ENCODE data around the gene FADS2. TPM values are rescaled to one million over a fixed set of nuclear protein-coding genes. Genes with fewer than 3 reads are reported as not detected.

The FADS2 gene
- total RNA-seq, 1 experiment from 2014 or later, result 423 TPM

DNA sequence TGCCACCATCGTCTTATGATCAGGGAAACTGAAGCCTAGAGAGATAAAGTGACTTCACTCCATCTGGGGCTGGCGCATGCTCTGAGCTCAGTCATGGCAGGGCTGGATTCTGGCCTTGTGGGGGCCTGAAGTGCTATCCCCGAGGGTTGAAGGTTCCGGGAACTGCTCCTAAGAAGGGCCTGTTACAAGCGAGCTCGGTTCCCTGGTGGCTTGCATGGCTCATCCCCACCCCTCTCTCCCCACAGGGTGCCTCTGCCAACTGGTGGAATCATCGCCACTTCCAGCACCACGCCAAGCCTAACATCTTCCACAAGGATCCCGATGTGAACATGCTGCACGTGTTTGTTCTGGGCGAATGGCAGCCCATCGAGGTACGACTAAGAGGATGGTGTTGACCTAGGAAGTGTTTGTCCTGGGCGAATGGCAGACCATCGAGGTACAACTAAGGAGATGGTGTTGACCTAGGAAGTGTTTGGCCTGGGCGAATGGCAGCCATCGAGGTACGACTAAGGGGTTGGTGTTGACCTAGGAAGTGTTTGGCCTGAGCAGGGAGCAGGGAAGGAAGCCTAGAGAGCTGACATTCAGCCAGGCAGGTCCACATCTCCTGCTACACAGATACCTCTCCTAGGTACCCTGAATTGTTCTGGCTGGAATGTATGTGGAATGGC, 19.9 kb downstream of the FADS2 start:
- ATAC-seq, result no peak
- peaks cover 84% of the 10 kb centered on the region for H3K36me3 Mint-ChIP-seq

More for the DNA sequence above, 19.9 kb downstream of the FADS2 start:
- TF ChIP-seq FOXJ3 (CRISPR knock-in tag; IDR thresholded peaks at IDR 0.05; ENCODE audit: borderline replicate concordance) (no peak), FOXP4 (CRISPR knock-in tag; IDR thresholded peaks at IDR 0.05) (no peak), PRRX2 (CRISPR knock-in tag; IDR thresholded peaks at IDR 0.05) (no peak), CREB1 (CRISPR knock-in tag; IDR thresholded peaks at IDR 0.05) (no peak), GTF2I (CRISPR knock-in tag; conservative IDR thresholded peaks at IDR 0.05) (no peak), NFATC4 (CRISPR knock-in tag; IDR thresholded peaks at IDR 0.05) (no peak), RELA (CRISPR knock-in tag; IDR thresholded peaks at IDR 0.05; ENCODE audit: borderline replicate concordance) (no peak), ZNF512 (CRISPR knock-in tag; IDR thresholded peaks at IDR 0.05; ENCODE audit: borderline replicate concordance) (no peak), MXD4 (CRISPR knock-in tag; IDR thresholded peaks at IDR 0.05; ENCODE audit: borderline replicate concordance) (no peak), TEAD1 (CRISPR knock-in tag; IDR thresholded peaks at IDR 0.05) (no peak)
- TF ChIP-seq, protein P1, sequence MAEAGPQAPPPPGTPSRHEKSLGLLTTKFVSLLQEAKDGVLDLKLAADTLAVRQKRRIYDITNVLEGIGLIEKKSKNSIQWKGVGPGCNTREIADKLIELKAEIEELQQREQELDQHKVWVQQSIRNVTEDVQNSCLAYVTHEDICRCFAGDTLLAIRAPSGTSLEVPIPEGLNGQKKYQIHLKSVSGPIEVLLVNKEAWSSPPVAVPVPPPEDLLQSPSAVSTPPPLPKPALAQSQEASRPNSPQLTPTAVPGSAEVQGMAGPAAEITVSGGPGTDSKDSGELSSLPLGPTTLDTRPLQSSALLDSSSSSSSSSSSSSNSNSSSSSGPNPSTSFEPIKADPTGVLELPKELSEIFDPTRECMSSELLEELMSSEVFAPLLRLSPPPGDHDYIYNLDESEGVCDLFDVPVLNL (CRISPR knock-in tag; IDR thresholded peaks at IDR 0.05; ENCODE audit: borderline replicate concordance, low read depth), result no peak
- TF ChIP-seq, protein P2, sequence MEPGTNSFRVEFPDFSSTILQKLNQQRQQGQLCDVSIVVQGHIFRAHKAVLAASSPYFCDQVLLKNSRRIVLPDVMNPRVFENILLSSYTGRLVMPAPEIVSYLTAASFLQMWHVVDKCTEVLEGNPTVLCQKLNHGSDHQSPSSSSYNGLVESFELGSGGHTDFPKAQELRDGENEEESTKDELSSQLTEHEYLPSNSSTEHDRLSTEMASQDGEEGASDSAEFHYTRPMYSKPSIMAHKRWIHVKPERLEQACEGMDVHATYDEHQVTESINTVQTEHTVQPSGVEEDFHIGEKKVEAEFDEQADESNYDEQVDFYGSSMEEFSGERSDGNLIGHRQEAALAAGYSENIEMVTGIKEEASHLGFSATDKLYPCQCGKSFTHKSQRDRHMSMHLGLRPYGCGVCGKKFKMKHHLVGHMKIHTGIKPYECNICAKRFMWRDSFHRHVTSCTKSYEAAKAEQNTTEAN (CRISPR knock-in tag; IDR thresholded peaks at IDR 0.05), result no peak
- TF ChIP-seq, protein P3, sequence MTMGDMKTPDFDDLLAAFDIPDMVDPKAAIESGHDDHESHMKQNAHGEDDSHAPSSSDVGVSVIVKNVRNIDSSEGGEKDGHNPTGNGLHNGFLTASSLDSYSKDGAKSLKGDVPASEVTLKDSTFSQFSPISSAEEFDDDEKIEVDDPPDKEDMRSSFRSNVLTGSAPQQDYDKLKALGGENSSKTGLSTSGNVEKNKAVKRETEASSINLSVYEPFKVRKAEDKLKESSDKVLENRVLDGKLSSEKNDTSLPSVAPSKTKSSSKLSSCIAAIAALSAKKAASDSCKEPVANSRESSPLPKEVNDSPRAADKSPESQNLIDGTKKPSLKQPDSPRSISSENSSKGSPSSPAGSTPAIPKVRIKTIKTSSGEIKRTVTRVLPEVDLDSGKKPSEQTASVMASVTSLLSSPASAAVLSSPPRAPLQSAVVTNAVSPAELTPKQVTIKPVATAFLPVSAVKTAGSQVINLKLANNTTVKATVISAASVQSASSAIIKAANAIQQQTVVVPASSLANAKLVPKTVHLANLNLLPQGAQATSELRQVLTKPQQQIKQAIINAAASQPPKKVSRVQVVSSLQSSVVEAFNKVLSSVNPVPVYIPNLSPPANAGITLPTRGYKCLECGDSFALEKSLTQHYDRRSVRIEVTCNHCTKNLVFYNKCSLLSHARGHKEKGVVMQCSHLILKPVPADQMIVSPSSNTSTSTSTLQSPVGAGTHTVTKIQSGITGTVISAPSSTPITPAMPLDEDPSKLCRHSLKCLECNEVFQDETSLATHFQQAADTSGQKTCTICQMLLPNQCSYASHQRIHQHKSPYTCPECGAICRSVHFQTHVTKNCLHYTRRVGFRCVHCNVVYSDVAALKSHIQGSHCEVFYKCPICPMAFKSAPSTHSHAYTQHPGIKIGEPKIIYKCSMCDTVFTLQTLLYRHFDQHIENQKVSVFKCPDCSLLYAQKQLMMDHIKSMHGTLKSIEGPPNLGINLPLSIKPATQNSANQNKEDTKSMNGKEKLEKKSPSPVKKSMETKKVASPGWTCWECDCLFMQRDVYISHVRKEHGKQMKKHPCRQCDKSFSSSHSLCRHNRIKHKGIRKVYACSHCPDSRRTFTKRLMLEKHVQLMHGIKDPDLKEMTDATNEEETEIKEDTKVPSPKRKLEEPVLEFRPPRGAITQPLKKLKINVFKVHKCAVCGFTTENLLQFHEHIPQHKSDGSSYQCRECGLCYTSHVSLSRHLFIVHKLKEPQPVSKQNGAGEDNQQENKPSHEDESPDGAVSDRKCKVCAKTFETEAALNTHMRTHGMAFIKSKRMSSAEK (CRISPR knock-in tag; IDR thresholded peaks at IDR 0.05; ENCODE audit: borderline replicate concordance), result no peak
- CTCF ChIA-PET, result interaction anchor here (1.6 kb wide), 1 partner anchor 51 kb away, joined by 4 read pairs; no protein-coding TSS in a partner anchor
- no peak overlapping the region for H3K4me3 Mint-ChIP-seq
- POLR2A ChIA-PET, result interaction anchor here (0.6 to 0.7 kb wide), 2 partner anchors 20 to 138 kb away, joined by 3 to 4 read pairs; no protein-coding TSS in a partner anchor
- no peaks in the 10 kb centered on the region for H3K27me3 Mint-ChIP-seq (ENCODE audit: low read depth)
- DNase-seq (ENCODE audit: low spot score), result no peak
- no peaks in the 10 kb centered on the region for H3K9me3 Mint-ChIP-seq
- peak overlapping the region; percentile 83 for H3K27ac Mint-ChIP-seq
- peaks cover 3% of the 10 kb centered on the region; the same call in 1 of the 2 replicates for H3K4me1 Mint-ChIP-seq

All from WTC11 (cell line).